IPS DF 6.9 (cell line): ENCODE measurements around the gene BMPR2.
"Not testable (repeated sequence)": the region's sequence is repeated elsewhere in the genome, so short reads cannot be mapped to it uniquely, and the experiment has no call there.

Experiments used
- DNase-seq: peaks from one replicate; pipeline ENCODE4 v3.0.0-alpha.2; 2013; ENCODE audit warnings: low read depth, low spot score
- H3K27ac ChIP-seq: one replicate; pipeline ENCODE4 v1.5.1; 2013; ENCODE audit warnings: low read length, control low read depth
- H3K27me3 ChIP-seq: 2 replicates; pipeline ENCODE4 v1.6.1; 2013; ENCODE audit warnings: mild to moderate bottlenecking, low read length; ENCODE audit not compliant: control insufficient read depth, insufficient read depth
- H3K36me3 ChIP-seq: 2 replicates; pipeline ENCODE4 v1.6.1; 2013; ENCODE audit warnings: low read length; ENCODE audit not compliant: control insufficient read depth, insufficient read depth
- H3K4me1 ChIP-seq: 2 replicates; pipeline ENCODE4 v1.6.1; 2013; ENCODE audit warnings: low read length; ENCODE audit not compliant: control insufficient read depth, insufficient read depth
- H3K4me3 ChIP-seq: 2 replicates; pipeline ENCODE4 v1.5.1; 2013; ENCODE audit warnings: mild to moderate bottlenecking, low read length
- H3K9me3 ChIP-seq: 2 replicates; pipeline ENCODE4 v1.6.1; 2013; ENCODE audit warnings: low read length, inconsistent platforms; ENCODE audit not compliant: control insufficient read depth, insufficient read depth
- WGBS: extraction: QIAGEN DNeasy Blood & Tissue Kit; methylation state at CpG from one replicate; pipeline ENCODE4 v1.1.7; 2013; ENCODE audit warnings: mixed read lengths, missing lambda C conversion rate; ENCODE audit not compliant: insufficient read length, insufficient coverage; 5-methylcytosine and 5-hydroxymethylcytosine counted together

The BMPR2 gene

DNA sequence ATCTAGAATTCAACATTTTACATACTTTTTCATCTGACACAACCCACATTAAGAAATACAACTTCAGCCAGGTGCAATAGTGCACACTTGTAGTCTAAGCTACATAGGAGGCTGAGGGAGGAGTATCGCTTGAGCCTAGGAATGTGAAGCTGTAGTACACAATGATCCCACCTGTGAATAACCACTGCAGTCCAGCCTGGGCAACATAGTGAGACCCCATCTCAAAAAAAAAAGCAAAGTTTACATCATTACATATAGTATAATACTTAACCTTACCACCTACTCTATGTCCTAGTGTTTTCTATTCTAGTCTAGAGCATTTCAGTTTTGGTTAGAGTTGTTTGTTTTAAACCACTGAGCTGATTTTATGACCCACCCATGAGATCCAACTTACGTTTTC, 172.1 kb downstream of the BMPR2 start:
- no peak for DNase-seq
- no CpG with 5 or more reads among the region's 2 CpGs for WGBS
- Histone ChIP-seq H3K27ac (no peak overlapping the region), H3K36me3 (no peaks in the 10 kb centered on the region), H3K4me3 (no peak overlapping the region), H3K9me3 (no peaks in the 10 kb centered on the region), H3K4me1 (no peaks in the 10 kb centered on the region), H3K27me3 (no peaks in the 10 kb centered on the region)

DNA sequence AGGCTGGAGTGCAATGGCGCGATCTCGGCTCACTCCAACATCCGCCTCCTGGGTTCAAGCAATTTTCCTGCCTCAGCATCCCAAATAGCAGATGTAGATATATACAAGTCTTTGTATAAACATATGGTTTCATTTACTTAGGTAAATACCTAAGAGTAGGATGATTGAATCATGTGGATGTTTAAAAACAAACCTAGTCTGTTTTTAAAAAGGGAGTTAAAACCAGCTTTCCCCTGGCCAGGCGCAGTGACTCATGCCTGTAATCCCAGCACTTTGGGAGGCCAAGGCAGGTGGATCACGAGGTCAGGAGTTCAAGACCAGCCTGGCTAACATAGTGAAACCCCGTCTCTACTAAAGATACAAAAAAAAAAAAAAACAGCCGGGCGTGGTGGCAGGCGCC, 174.9 kb downstream of the BMPR2 start:
- not testable (repeated sequence) for H3K36me3 ChIP-seq, DNase-seq, H3K4me1 ChIP-seq, H3K9me3 ChIP-seq, H3K27me3 ChIP-seq, H3K4me3 ChIP-seq, H3K27ac ChIP-seq
- WGBS, result no CpG with 5 or more reads among the region's 10 CpGs

DNA sequence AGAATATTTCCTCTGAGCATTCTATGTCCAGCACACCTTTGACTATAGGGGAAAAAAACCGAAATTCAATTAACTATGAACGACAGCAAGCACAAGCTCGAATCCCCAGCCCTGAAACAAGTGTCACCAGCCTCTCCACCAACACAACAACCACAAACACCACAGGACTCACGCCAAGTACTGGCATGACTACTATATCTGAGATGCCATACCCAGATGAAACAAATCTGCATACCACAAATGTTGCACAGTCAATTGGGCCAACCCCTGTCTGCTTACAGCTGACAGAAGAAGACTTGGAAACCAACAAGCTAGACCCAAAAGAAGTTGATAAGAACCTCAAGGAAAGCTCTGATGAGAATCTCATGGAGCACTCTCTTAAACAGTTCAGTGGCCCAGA, 179.2 kb downstream of the BMPR2 start:
- H3K36me3 ChIP-seq, result peaks cover 8% of the 10 kb centered on the region; the same call in 1 of the 2 replicates

DNA sequence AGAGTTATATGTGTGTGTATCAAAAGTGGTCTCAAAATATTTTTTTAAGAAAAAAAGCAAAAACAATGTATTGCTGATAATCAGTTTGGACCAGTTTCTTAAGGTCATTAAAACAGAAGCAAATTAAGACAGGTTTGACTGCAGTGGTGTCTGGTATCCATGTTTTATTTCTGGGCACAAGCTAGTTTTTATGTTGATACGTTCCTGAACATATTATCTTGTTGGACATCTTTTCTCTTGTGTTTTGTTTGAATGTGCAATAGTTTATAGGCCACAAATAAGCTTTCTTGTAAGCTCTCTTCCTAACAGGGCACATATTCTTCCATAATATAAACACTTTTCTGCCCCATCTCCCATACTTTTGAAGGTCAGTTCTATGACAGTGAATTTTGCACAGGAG, 184.1 kb downstream of the BMPR2 start:
- no peak overlapping the region for H3K27ac ChIP-seq
- H3K4me1 ChIP-seq, result no peaks in the 10 kb centered on the region
- H3K27me3 ChIP-seq, result no peaks in the 10 kb centered on the region
- no peak for DNase-seq
- H3K36me3 ChIP-seq, result peaks cover 7% of the 10 kb centered on the region; the same call in 1 of the 2 replicates
- WGBS, result no CpG with 5 or more reads among the region's 1 CpG
- no peak overlapping the region for H3K4me3 ChIP-seq
- H3K9me3 ChIP-seq, result no peaks in the 10 kb centered on the region

More for the DNA sequence above, 179.2 kb downstream of the BMPR2 start:
- Histone ChIP-seq H3K9me3 (no peaks in the 10 kb centered on the region), H3K27me3 (no peaks in the 10 kb centered on the region), H3K27ac (no peak overlapping the region), H3K4me1 (no peaks in the 10 kb centered on the region), H3K4me3 (no peak overlapping the region)
- DNase-seq, result no peak
- WGBS, result no CpG with 5 or more reads among the region's 4 CpGs

DNA sequence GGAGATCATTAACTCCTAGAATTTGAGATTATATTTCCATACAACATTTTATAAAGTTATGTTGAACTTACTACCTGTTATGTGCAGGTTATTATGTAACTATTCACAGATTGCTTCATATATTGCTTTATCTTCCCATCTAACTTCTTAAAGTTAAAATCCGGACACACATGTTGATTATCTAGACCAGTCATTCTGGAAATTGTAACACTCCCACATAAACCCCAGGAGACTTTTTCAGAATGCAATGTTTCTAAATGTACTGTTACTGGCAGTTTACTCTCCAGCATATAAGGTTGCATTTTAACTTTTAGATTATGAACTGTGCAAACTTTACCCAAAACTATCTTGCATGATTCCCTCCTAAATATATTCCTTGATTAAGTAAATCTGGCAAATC, 188.1 kb downstream of the BMPR2 start:
- Histone ChIP-seq H3K36me3 (no peaks in the 10 kb centered on the region), H3K4me3 (no peak overlapping the region), H3K4me1 (no peaks in the 10 kb centered on the region), H3K27ac (no peak overlapping the region), H3K9me3 (no peaks in the 10 kb centered on the region), H3K27me3 (no peaks in the 10 kb centered on the region)
- WGBS, result no CpG with 5 or more reads among the region's 1 CpG
- no peak for DNase-seq

DNA sequence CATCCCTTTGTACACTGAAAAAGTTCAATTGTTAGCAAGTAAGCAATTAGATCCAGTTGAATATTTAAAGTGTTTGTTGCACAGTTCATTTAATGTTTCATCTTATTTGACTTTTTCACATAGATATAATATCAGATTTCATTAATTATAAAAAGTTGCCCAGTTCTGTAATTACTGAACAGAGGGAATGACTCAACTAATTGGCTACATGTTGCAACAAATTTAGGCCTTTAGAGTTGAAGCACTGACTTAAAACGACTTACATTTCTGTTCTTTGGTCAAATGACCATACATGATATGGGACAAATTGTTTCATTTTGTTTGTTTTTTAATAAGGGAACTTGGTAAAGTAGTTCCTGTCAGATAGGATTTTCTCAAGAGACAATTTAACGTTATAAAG, 190.2 kb downstream of the BMPR2 start:
- no peak overlapping the region for H3K4me3 ChIP-seq
- H3K9me3 ChIP-seq, result no peaks in the 10 kb centered on the region
- no CpG with 5 or more reads among the region's 2 CpGs for WGBS
- no peaks in the 10 kb centered on the region for H3K36me3 ChIP-seq
- no peak overlapping the region for H3K27ac ChIP-seq
- no peaks in the 10 kb centered on the region for H3K4me1 ChIP-seq
- no peaks in the 10 kb centered on the region for H3K27me3 ChIP-seq
- DNase-seq, result no peak

DNA sequence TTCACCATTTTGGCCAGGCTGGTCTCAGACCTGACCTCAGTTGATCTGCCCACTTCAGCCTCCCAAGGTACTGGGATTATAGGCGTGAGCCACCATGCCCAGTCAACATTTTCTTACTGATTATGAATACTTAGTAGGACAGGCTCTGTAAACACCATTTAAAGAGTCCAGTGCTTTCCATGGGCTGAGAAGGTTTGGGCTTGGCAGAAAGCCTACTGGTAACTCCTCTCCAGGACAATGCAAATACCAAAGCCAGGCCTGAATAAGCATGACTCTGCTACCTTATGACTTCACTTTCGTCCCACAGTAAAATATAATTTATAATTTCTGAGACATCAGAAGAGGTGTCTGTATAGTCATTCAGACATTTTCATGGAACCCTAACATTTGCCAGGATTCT, 198.4 kb downstream of the BMPR2 start:
- H3K4me1 ChIP-seq, result no peaks in the 10 kb centered on the region
- no peaks in the 10 kb centered on the region for H3K36me3 ChIP-seq
- WGBS, result no CpG with 5 or more reads among the region's 2 CpGs
- no peak overlapping the region for H3K4me3 ChIP-seq
- DNase-seq, result no peak
- no peak overlapping the region for H3K27ac ChIP-seq
- no peaks in the 10 kb centered on the region for H3K9me3 ChIP-seq
- H3K27me3 ChIP-seq, result no peaks in the 10 kb centered on the region

DNA sequence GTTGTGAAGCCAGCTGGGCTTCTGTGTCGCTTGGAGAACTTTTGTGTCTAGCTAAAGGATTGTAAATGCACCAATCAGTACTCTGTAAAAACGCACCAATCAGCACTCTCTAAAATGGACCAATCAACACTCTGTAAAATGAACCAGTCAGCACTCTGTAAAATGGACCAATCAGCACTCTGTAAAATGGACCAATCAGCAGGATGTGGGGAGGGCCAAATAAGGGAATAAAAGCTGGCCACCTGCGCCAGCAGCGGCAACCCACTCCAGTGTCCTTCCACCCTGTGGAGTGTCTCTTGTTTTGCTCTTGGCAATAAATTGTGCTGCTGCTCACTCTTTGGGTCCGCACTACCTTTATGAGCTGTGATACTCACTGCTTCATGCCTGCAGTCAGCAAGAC, 199.1 kb downstream of the BMPR2 start:
- not testable (repeated sequence) for DNase-seq, H3K9me3 ChIP-seq, H3K27me3 ChIP-seq, H3K27ac ChIP-seq, H3K4me3 ChIP-seq, H3K4me1 ChIP-seq, H3K36me3 ChIP-seq
- WGBS, result no CpG with 5 or more reads among the region's 5 CpGs

DNA sequence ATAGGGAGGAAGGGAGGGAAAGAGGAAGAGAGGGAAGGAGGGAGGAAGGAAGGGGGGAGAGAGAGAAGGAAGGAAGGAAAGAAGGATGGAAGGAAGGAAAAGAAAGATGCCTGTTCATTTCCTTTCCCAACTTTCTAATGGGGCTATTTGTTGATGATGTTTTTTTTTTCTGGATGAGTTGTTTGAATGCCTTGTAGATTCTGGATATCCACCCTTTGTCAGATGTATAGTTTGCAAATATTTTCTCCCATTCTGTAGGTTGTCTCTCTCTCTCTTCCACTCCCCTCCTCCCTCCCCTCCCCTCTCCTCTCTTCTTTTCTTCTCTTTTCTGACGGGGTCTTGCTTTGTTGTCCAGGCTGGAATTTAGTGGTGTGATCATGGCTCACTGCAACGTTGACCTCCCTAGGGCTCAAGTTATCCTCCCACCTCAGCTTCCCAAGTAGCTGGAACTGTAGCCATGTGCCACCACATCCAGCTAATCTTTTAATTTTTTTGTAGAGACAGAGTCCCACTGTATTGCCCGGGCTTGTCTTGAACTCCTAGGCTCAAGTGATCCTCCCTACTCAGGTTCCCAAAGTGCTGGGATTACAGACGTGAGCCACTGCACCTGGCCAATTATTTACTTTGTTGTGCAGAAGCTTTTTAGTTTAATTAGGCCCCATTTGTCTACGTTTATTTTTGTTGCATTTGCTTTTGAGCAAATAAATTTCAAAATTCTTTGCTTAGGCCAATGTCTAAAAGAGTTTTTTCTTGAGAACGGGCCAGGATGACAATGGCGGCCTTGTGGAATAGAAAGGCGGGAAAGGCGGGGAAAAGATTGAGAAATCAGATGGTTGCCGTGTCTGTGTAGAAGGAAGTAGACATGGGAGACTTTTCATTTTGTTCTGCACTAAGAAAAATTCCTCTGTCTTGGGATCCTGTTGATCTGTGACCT, 201.4 kb downstream of the BMPR2 start:
- WGBS, result no CpG with 5 or more reads among the region's 10 CpGs
- Histone ChIP-seq H3K27ac (no peak overlapping the region), H3K27me3 (no peaks in the 10 kb centered on the region), H3K36me3 (no peaks in the 10 kb centered on the region), H3K4me3 (no peak overlapping the region), H3K9me3 (no peaks in the 10 kb centered on the region), H3K4me1 (no peaks in the 10 kb centered on the region)
- no peak for DNase-seq

DNA sequence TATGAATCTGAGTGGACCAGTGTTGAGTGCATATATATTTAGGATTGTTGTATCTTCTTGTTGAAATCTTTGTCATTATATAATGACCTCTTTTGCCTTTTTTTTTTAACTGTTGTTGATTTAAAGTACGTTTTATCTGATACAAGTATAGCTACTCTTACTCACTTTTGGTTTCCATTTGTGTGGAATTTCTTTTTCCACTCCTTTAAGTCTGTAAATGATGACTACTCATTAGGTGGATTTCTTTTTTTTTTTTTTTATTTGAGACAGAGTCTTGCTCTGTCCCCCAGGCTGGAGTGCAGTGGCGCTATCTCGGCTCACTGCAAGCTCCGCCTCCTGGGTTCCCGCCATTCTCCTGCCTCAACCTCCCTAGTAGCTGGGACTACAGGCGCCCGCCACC, 206.7 kb downstream of the BMPR2 start:
- WGBS, result no CpG with 5 or more reads among the region's 7 CpGs
- not testable (repeated sequence) for H3K27me3 ChIP-seq, H3K36me3 ChIP-seq, H3K27ac ChIP-seq, H3K4me3 ChIP-seq, H3K9me3 ChIP-seq, DNase-seq, H3K4me1 ChIP-seq

DNA sequence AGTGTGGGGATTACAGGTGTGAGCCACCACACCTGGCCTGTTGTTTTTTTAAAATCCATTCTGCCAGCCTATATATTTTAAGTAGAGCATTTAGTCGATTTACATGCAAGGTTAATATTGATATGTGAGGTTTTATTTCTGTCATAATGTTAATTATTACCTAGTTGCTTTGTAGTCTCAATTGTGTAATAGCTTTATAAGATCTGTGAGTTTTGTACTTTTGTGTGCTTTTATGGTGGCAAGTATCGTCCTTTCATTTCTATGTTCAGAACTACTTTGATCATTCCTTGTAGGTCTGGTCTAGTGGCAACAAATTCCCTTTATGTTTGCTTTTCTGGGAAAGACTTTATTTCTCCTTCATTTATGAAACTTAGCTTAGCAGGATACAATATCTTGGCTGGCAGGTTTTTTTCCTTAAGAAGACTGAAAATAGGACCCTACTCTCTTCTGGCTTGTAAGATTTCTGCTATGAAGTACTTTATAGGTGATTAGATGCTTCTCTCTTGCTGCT, 207.6 kb downstream of the BMPR2 start:
- Histone ChIP-seq H3K9me3 (no peaks in the 10 kb centered on the region), H3K27ac (no peak overlapping the region), H3K27me3 (no peaks in the 10 kb centered on the region), H3K36me3 (no peaks in the 10 kb centered on the region), H3K4me1 (no peaks in the 10 kb centered on the region), H3K4me3 (no peak overlapping the region)
- no CpG with 5 or more reads among the region's 2 CpGs for WGBS
- no peak for DNase-seq
